NCI-H1694 treated with DMSO at 0.1 percent for 48 hours (cell line): Measurements from ENCODE around the gene SENP3.
A peak's percentile ranks its signal among the peaks of the same experiment; 100 is the strongest.

Experiments used
- DNase-seq: peaks from one replicate; lab custom pipeline; 2025; lab: John Stamatoyannopoulos, UW

The SENP3 gene

GRCh38 chr17:7577327-7578199 lies 15.8 kb downstream of the SENP3 start:
- no peak for DNase-seq

GRCh38 chr17:7579001-7579833 lies 17.5 kb downstream of the SENP3 start, which contains the start of gene CD68:
TSS of gene CD68 (plus strand) at chr17:7579638. CDS start at chr17:7579678, 40 bp downstream.
- DNase-seq: no peak

GRCh38 chr17:7579834-7580603 lies 18.3 kb downstream of the SENP3 start:
- no peak for DNase-seq

- DNase-seq: no peak
Observed at GRCh38 chr17:7580604-7581575, 19.2 kb downstream of the SENP3 start.

GRCh38 chr17:7582396-7583252 lies 20.9 kb downstream of the SENP3 start:
- DNase-seq: no peak

- peak; percentile 98 for DNase-seq
Observed at GRCh38 chr17:7583253-7584109, 21.8 kb downstream of the SENP3 start, which contains the start of gene MPDU1. TSS of gene MPDU1 (plus strand) at chr17:7583852. CDS start at chr17:7583863, 11 bp downstream.

GRCh38 chr17:7586673-7587419 lies 25.1 kb downstream of the SENP3 start:
- peak; percentile 46 for DNase-seq

- no peak for DNase-seq
Observed at GRCh38 chr17:7587420-7588151, 25.9 kb downstream of the SENP3 start.

GRCh38 chr17:7588553-7589203 lies 27.0 kb downstream of the SENP3 start:
- DNase-seq: no peak

GRCh38 chr17:7589204-7589868 lies 27.6 kb downstream of the SENP3 start:
- peak; percentile 17 for DNase-seq

GRCh38 chr17:7589891-7590691 lies 28.4 kb downstream of the SENP3 start, which contains the start of gene SOX15:
TSS of gene SOX15 (minus strand) at chr17:7590094. CDS start at chr17:7589676, 418 bp downstream.
- DNase-seq: no peak

- no peak for DNase-seq
Observed at GRCh38 chr17:7590743-7591142, 29.0 kb downstream of the SENP3 start.

- no peak for DNase-seq
Observed at GRCh38 chr17:7591596-7591995, 29.9 kb downstream of the SENP3 start.

GRCh38 chr17:7592422-7593021 lies 30.8 kb downstream of the SENP3 start:
- DNase-seq: no peak

- DNase-seq: no peak
Observed at GRCh38 chr17:7593296-7593695, 31.6 kb downstream of the SENP3 start.
